HL-60 (cell line): Measurements from ENCODE around the gene COL18A1.

Source experiments
- CTCF ChIP-seq: IDR thresholded peaks from one replicate; pipeline ENCODE4 v1.5.1; 2011; ENCODE audit warnings: low read length, control low read depth, inconsistent platforms; ENCODE audit not compliant: insufficient read depth
- GABPA ChIP-seq: IDR thresholded peaks from 2 replicates; pipeline ENCODE4 v1.6.1; 2012; ENCODE audit warnings: low read depth
- POLR2AphosphoS5 ChIP-seq: IDR thresholded peaks from 2 replicates; pipeline ENCODE4 v1.6.1; 2012; ENCODE audit warnings: low read depth
- SPI1 ChIP-seq: IDR thresholded peaks from 2 replicates; pipeline ENCODE4 v1.6.1; 2012; ENCODE audit warnings: low read depth, mild to moderate bottlenecking, borderline replicate concordance
- TF ChIP-seq, protein P1 (sequence below): IDR thresholded peaks from 2 replicates; pipeline ENCODE4 v1.6.1; 2012; ENCODE audit warnings: low read depth; ENCODE audit not compliant: insufficient replicate concordance

GRCh38 chr21:45502006-45502345 is 97.0 kb downstream of the COL18A1 start:
- TF ChIP-seq CTCF, result no peak
- TF ChIP-seq, protein P1, sequence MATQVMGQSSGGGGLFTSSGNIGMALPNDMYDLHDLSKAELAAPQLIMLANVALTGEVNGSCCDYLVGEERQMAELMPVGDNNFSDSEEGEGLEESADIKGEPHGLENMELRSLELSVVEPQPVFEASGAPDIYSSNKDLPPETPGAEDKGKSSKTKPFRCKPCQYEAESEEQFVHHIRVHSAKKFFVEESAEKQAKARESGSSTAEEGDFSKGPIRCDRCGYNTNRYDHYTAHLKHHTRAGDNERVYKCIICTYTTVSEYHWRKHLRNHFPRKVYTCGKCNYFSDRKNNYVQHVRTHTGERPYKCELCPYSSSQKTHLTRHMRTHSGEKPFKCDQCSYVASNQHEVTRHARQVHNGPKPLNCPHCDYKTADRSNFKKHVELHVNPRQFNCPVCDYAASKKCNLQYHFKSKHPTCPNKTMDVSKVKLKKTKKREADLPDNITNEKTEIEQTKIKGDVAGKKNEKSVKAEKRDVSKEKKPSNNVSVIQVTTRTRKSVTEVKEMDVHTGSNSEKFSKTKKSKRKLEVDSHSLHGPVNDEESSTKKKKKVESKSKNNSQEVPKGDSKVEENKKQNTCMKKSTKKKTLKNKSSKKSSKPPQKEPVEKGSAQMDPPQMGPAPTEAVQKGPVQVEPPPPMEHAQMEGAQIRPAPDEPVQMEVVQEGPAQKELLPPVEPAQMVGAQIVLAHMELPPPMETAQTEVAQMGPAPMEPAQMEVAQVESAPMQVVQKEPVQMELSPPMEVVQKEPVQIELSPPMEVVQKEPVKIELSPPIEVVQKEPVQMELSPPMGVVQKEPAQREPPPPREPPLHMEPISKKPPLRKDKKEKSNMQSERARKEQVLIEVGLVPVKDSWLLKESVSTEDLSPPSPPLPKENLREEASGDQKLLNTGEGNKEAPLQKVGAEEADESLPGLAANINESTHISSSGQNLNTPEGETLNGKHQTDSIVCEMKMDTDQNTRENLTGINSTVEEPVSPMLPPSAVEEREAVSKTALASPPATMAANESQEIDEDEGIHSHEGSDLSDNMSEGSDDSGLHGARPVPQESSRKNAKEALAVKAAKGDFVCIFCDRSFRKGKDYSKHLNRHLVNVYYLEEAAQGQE, result no peak
- TF ChIP-seq SPI1, result no peak
- no peak for TF ChIP-seq POLR2AphosphoS5
- no peak for TF ChIP-seq GABPA
